ENCODE data around the gene COL5A1.

The COL5A1 gene

GRCh38 chr9:134744385-134745295 lies 103.0 kb downstream of the COL5A1 start:
- no peak overlapping the region for H3K4me3 ChIP-seq (ENCODE audit: low read depth, low read length)
- in situ Hi-C loops (cut with HindIII; ENCODE audit: low sequenced_read_pairs), result loop anchor here (5.0 kb wide), 2 partner anchors 52 to 97 kb away; no protein-coding TSS in a partner anchor
- TF ChIP-seq CTCF (IDR thresholded peaks at IDR 0.05; ENCODE audit: low read depth, low read length, missing control alignments), result no peak
- no peak for DNase-seq (ENCODE audit: low read depth)

- in situ Hi-C loops (cut with HindIII; ENCODE audit: low sequenced_read_pairs), result no loop called here
- DNase-seq (ENCODE audit: low read depth), result no peak
- TF ChIP-seq CTCF (IDR thresholded peaks at IDR 0.05; ENCODE audit: low read depth, low read length, missing control alignments), result no peak
- H3K4me3 ChIP-seq (ENCODE audit: low read depth, low read length), result no peak overlapping the region
Measured at GRCh38 chr9:134747951-134748489, 106.4 kb downstream of the COL5A1 start.

GRCh38 chr9:134748591-134748990 lies 107.0 kb downstream of the COL5A1 start:
- H3K4me3 ChIP-seq (ENCODE audit: low read depth, low read length), result no peak overlapping the region
- in situ Hi-C loops (cut with HindIII; ENCODE audit: low sequenced_read_pairs), result no loop called here
- no peak for DNase-seq (ENCODE audit: low read depth)
- TF ChIP-seq CTCF (IDR thresholded peaks at IDR 0.05; ENCODE audit: low read depth, low read length, missing control alignments), result no peak

GRCh38 chr9:134750450-134751155 lies 109.0 kb downstream of the COL5A1 start:
- DNase-seq (ENCODE audit: low read depth), result no peak
- in situ Hi-C loops (cut with HindIII; ENCODE audit: low sequenced_read_pairs), result no loop called here
- TF ChIP-seq CTCF (IDR thresholded peaks at IDR 0.05; ENCODE audit: low read depth, low read length, missing control alignments), result no peak
- no peak overlapping the region for H3K4me3 ChIP-seq (ENCODE audit: low read depth, low read length)

GRCh38 chr9:134751622-134752021 lies 110.0 kb downstream of the COL5A1 start:
- in situ Hi-C loops (cut with HindIII; ENCODE audit: low sequenced_read_pairs), result no loop called here
- no peak for TF ChIP-seq CTCF (IDR thresholded peaks at IDR 0.05; ENCODE audit: low read depth, low read length, missing control alignments)
- no peak overlapping the region for H3K4me3 ChIP-seq (ENCODE audit: low read depth, low read length)
- DNase-seq (ENCODE audit: low read depth), result no peak

GRCh38 chr9:134752471-134753168 lies 111.0 kb downstream of the COL5A1 start:
- DNase-seq (ENCODE audit: low read depth), result no peak
- TF ChIP-seq CTCF (IDR thresholded peaks at IDR 0.05; ENCODE audit: low read depth, low read length, missing control alignments), result no peak
- in situ Hi-C loops (cut with HindIII; ENCODE audit: low sequenced_read_pairs), result no loop called here
- H3K4me3 ChIP-seq (ENCODE audit: low read depth, low read length), result no peak overlapping the region

Data from astrocyte of the cerebellum (primary cell).